ENCODE results near the gene ZNF787. TPM values are rescaled to one million over a fixed set of nuclear protein-coding genes. Genes with fewer than 3 reads are reported as not detected.

ZNF787 gene
- total and polyA plus RNA-seq, 4 donors: 2.9 to 23.6 (median 18.8) TPM

DNA sequence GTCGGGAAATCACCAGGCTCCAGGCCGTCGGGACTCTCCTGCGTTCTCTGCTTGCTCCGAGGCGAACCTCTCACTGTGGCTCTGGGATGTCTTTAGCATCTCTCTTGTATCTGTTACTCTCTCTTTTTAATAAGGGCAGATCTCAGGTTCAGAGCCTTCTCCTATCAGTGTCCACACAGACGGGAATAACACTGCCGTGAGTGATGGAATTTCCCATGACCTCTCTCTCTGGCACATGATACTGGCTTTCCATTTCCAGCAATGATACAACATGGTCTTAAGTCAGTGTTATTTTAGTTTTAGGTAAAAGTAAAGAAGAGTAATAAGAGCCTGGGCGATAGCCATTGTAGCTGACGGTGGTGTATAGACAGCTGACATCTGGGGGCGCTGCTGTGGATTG, 29.3 kb upstream of the ZNF787 start:
- H3K4me1 ChIP-seq (ENCODE audit: control insufficient read depth in 4 of 4, insufficient read depth in 4 of 4, low read length in 3 of 4): peaks cover under 1 to 26% (median 22%) of the 10 kb centered on the region in 4 donors
- peaks cover 9 to 21% (median 11%) of the 10 kb centered on the region in 4 donors for H3K36me3 ChIP-seq (ENCODE audit: control insufficient read depth in 4 of 4, insufficient read depth in 3 of 4, low read depth in 1 of 4, low read length in 3 of 4)
- no peak overlapping the region for H3K9ac ChIP-seq (ENCODE audit: low read depth in 1 of 2, low read length in 2 of 2)
- 88% methylated on average over 11 of the region's 11 CpGs for WGBS
- no peak for DNase-seq (ENCODE audit: low spot score)
- no peaks in the 10 kb centered on the region for H3K27me3 ChIP-seq (ENCODE audit: control insufficient read depth in 4 of 4, insufficient read depth in 4 of 4, low read length in 3 of 4)
- no peaks in the 10 kb centered on the region for H3K9me3 ChIP-seq (ENCODE audit: control insufficient read depth in 4 of 4, low read length in 3 of 4)
- no peak overlapping the region for H3K4me3 ChIP-seq (ENCODE audit: low read depth in 1 of 3, low read length in 3 of 3)
- TF ChIP-seq FOXA2 (IDR thresholded peaks at IDR 0.05): no peak
- no peak for TF ChIP-seq EGR1 (IDR thresholded peaks at IDR 0.05; ENCODE audit: low read depth in 2 of 2)
- no peak for TF ChIP-seq SP1 (IDR thresholded peaks at IDR 0.05)
- TF ChIP-seq ZBTB33 (IDR thresholded peaks at IDR 0.05): no peak
- no peak for TF ChIP-seq FOXA1 (IDR thresholded peaks at IDR 0.05)
- TF ChIP-seq YY1 (IDR thresholded peaks at IDR 0.05): no peak
- no peak for TF ChIP-seq JUND (IDR thresholded peaks at IDR 0.05)
- no peak for TF ChIP-seq RXRA (IDR thresholded peaks at IDR 0.05)
- no peak for TF ChIP-seq GABPA (IDR thresholded peaks at IDR 0.05 in 1 of 2, conservative IDR thresholded peaks at IDR 0.05 in 1 of 2)
- TF ChIP-seq, protein P1, sequence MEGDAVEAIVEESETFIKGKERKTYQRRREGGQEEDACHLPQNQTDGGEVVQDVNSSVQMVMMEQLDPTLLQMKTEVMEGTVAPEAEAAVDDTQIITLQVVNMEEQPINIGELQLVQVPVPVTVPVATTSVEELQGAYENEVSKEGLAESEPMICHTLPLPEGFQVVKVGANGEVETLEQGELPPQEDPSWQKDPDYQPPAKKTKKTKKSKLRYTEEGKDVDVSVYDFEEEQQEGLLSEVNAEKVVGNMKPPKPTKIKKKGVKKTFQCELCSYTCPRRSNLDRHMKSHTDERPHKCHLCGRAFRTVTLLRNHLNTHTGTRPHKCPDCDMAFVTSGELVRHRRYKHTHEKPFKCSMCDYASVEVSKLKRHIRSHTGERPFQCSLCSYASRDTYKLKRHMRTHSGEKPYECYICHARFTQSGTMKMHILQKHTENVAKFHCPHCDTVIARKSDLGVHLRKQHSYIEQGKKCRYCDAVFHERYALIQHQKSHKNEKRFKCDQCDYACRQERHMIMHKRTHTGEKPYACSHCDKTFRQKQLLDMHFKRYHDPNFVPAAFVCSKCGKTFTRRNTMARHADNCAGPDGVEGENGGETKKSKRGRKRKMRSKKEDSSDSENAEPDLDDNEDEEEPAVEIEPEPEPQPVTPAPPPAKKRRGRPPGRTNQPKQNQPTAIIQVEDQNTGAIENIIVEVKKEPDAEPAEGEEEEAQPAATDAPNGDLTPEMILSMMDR (IDR thresholded peaks at IDR 0.05; ENCODE audit: low read depth, low read length, missing input control): no peak
- TF ChIP-seq, protein P2, sequence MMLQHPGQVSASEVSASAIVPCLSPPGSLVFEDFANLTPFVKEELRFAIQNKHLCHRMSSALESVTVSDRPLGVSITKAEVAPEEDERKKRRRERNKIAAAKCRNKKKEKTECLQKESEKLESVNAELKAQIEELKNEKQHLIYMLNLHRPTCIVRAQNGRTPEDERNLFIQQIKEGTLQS (IDR thresholded peaks at IDR 0.05): no peak
- TF ChIP-seq HNF4G (IDR thresholded peaks at IDR 0.05): no peak
- TF ChIP-seq HNF4A (conservative IDR thresholded peaks at IDR 0.05): no peak
- TF ChIP-seq, protein P3, sequence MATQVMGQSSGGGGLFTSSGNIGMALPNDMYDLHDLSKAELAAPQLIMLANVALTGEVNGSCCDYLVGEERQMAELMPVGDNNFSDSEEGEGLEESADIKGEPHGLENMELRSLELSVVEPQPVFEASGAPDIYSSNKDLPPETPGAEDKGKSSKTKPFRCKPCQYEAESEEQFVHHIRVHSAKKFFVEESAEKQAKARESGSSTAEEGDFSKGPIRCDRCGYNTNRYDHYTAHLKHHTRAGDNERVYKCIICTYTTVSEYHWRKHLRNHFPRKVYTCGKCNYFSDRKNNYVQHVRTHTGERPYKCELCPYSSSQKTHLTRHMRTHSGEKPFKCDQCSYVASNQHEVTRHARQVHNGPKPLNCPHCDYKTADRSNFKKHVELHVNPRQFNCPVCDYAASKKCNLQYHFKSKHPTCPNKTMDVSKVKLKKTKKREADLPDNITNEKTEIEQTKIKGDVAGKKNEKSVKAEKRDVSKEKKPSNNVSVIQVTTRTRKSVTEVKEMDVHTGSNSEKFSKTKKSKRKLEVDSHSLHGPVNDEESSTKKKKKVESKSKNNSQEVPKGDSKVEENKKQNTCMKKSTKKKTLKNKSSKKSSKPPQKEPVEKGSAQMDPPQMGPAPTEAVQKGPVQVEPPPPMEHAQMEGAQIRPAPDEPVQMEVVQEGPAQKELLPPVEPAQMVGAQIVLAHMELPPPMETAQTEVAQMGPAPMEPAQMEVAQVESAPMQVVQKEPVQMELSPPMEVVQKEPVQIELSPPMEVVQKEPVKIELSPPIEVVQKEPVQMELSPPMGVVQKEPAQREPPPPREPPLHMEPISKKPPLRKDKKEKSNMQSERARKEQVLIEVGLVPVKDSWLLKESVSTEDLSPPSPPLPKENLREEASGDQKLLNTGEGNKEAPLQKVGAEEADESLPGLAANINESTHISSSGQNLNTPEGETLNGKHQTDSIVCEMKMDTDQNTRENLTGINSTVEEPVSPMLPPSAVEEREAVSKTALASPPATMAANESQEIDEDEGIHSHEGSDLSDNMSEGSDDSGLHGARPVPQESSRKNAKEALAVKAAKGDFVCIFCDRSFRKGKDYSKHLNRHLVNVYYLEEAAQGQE (IDR thresholded peaks at IDR 0.05): no peak
- no peak for TF ChIP-seq NR2F2 (IDR thresholded peaks at IDR 0.05)
- TF ChIP-seq RAD21 (IDR thresholded peaks at IDR 0.05): no peak
- H3K27ac ChIP-seq (ENCODE audit: low read depth in 1 of 2, low read length in 2 of 2): no peak overlapping the region

DNA sequence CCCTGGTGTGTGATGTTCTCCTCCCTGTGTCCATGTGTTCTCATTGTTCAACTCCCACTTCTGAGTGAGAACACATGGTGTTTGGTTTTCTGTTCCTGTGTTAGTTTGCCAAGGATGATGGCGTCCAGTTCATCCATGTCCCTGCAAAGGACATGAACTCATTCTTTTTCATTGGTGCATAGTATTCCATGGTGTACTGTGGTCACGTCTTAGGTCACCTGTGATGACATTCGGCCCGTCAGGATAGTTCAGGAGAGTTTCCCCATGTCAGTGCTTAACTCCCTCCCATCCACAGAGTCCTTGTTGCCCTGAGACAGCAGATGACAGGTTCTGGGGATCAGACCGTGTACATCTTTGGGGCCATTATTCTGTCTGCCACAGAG, 28.6 kb upstream of the ZNF787 start:
- Histone ChIP-seq H3K9me3 (ENCODE audit: control insufficient read depth in 4 of 4, low read length in 3 of 4) (no peaks in the 10 kb centered on the region), H3K27me3 (ENCODE audit: control insufficient read depth in 4 of 4, insufficient read depth in 4 of 4, low read length in 3 of 4) (no peaks in the 10 kb centered on the region), H3K4me1 (ENCODE audit: control insufficient read depth in 4 of 4, insufficient read depth in 4 of 4, low read length in 3 of 4) (peaks cover 2 to 33% (median 26%) of the 10 kb centered on the region in 4 donors), H3K27ac (ENCODE audit: low read depth in 1 of 2, low read length in 2 of 2) (no peak overlapping the region), H3K36me3 (ENCODE audit: control insufficient read depth in 4 of 4, insufficient read depth in 3 of 4, low read depth in 1 of 4, low read length in 3 of 4) (peaks cover 6 to 15% (median 10%) of the 10 kb centered on the region in 4 donors), H3K9ac (ENCODE audit: low read depth in 1 of 2, low read length in 2 of 2) (no peak overlapping the region), H3K4me3 (ENCODE audit: low read depth in 1 of 3, low read length in 3 of 3) (no peak overlapping the region)
- 96% methylated on average over 5 of the region's 5 CpGs for WGBS
- DNase-seq (ENCODE audit: low spot score): no peak
- no peak for TF ChIP-seq TAF1 (conservative IDR thresholded peaks at IDR 0.05)
- TF ChIP-seq HNF4A (conservative IDR thresholded peaks at IDR 0.05): no peak
- TF ChIP-seq, protein P2 (IDR thresholded peaks at IDR 0.05): no peak

All from liver (tissue), 9 donors.